ENCODE measurements around the gene GUCA2B.

Gene GUCA2B

DNA sequence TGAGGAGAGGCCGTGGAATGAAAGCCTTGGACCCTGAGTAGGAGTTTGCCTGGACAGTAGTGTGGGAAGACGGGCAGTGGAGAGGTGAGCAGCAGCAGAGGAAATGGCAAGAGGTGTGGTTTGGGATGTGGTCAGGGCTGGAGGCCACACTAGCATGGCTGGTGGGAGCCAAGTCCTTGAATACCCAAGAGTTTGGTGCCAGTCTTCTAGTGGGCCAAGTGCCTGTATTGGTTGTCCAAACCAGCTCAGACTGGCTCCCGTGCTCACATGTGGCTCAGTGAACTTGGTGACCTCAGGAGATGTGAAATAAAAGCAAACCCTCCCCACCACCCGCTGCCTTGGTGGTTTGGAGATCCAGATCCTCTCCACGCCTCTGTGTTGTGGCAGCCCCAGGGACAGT, 9.0 kb downstream of the GUCA2B start:
- no peak overlapping the region for H3K9ac ChIP-seq (ENCODE audit: low read depth, low read length, poor library complexity, severe bottlenecking)
- H3F3A ChIP-seq (ENCODE audit: low read depth), result no peaks in the 10 kb centered on the region
- H3K4me3 ChIP-seq (ENCODE audit: low read length, poor library complexity, severe bottlenecking), result no peak overlapping the region
- H3K9me3 ChIP-seq (ENCODE audit: insufficient read depth, low read depth, low read length), result 0 out of 2 replicates have a peak, but pooled peaks cover 6% of the 10 kb centered on the region
- H3K4me1 ChIP-seq (ENCODE audit: insufficient read depth, low read length, poor library complexity, severe bottlenecking), result peaks cover 10% of the 10 kb centered on the region
- H3K9me2 ChIP-seq (replicated peaks; ENCODE audit: low read depth, low read length), result no peaks in the 10 kb centered on the region
- no peak overlapping the region for H2AFZ ChIP-seq (ENCODE audit: low read length)
- no peak for TF ChIP-seq EZH2phosphoT487 (IDR thresholded peaks at IDR 0.05; ENCODE audit: borderline replicate concordance)
- TF ChIP-seq, protein P1, sequence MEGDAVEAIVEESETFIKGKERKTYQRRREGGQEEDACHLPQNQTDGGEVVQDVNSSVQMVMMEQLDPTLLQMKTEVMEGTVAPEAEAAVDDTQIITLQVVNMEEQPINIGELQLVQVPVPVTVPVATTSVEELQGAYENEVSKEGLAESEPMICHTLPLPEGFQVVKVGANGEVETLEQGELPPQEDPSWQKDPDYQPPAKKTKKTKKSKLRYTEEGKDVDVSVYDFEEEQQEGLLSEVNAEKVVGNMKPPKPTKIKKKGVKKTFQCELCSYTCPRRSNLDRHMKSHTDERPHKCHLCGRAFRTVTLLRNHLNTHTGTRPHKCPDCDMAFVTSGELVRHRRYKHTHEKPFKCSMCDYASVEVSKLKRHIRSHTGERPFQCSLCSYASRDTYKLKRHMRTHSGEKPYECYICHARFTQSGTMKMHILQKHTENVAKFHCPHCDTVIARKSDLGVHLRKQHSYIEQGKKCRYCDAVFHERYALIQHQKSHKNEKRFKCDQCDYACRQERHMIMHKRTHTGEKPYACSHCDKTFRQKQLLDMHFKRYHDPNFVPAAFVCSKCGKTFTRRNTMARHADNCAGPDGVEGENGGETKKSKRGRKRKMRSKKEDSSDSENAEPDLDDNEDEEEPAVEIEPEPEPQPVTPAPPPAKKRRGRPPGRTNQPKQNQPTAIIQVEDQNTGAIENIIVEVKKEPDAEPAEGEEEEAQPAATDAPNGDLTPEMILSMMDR (conservative IDR thresholded peaks at IDR 0.05; ENCODE audit: low read length), result no peak
- H3K79me2 ChIP-seq (ENCODE audit: insufficient read depth, low read length), result no peaks in the 10 kb centered on the region
- no peaks in the 10 kb centered on the region for H3K27me3 ChIP-seq (ENCODE audit: insufficient read depth, low read length, poor library complexity, severe bottlenecking)
- peak overlapping the region; percentile 13 for H3K4me2 ChIP-seq (ENCODE audit: low read depth, low read length, poor library complexity, severe bottlenecking)
- H4K20me1 ChIP-seq (ENCODE audit: insufficient read depth, low read length, poor library complexity, severe bottlenecking), result no peaks in the 10 kb centered on the region
- no peaks in the 10 kb centered on the region for H3K36me3 ChIP-seq (ENCODE audit: insufficient read depth, low read length)

DNA sequence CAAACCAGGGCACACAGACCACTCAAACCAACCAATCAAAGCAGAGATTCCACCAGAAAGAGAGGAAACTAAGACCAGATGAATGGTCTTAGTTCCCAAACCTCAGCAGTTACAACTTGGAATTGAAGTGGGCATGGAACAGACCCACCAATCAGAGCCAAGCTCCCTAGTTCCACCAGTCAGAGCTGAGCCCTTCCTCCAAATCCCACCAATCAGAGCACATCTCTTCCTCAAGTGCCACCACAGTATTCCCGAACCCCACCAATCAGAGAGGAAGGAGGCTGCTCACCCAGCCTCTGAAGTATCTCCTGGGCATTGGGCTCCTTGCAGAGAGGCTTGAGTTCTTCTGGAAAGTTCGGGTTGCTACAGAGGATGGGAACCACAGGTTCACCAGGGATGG, 9.9 kb downstream of the GUCA2B start:
- no peak overlapping the region for H3K9ac ChIP-seq (ENCODE audit: low read depth, low read length, poor library complexity, severe bottlenecking)
- no peak overlapping the region for H3K4me3 ChIP-seq (ENCODE audit: low read length, poor library complexity, severe bottlenecking)
- H3K9me3 ChIP-seq (ENCODE audit: insufficient read depth, low read depth, low read length), result 0 out of 2 replicates have a peak, but pooled peaks cover 6% of the 10 kb centered on the region
- peaks cover 10% of the 10 kb centered on the region for H3K4me1 ChIP-seq (ENCODE audit: insufficient read depth, low read length, poor library complexity, severe bottlenecking)
- TF ChIP-seq, protein P1 (conservative IDR thresholded peaks at IDR 0.05; ENCODE audit: low read length), result no peak
- TF ChIP-seq EZH2phosphoT487 (IDR thresholded peaks at IDR 0.05; ENCODE audit: borderline replicate concordance), result no peak
- no peaks in the 10 kb centered on the region for H4K20me1 ChIP-seq (ENCODE audit: insufficient read depth, low read length, poor library complexity, severe bottlenecking)
- no peak overlapping the region for H3K4me2 ChIP-seq (ENCODE audit: low read depth, low read length, poor library complexity, severe bottlenecking)
- no peaks in the 10 kb centered on the region for H3K27me3 ChIP-seq (ENCODE audit: insufficient read depth, low read length, poor library complexity, severe bottlenecking)
- no peaks in the 10 kb centered on the region for H3K9me2 ChIP-seq (replicated peaks; ENCODE audit: low read depth, low read length)
- no peaks in the 10 kb centered on the region for H3K36me3 ChIP-seq (ENCODE audit: insufficient read depth, low read length)
- no peaks in the 10 kb centered on the region for H3K79me2 ChIP-seq (ENCODE audit: insufficient read depth, low read length)
- no peaks in the 10 kb centered on the region for H3F3A ChIP-seq (ENCODE audit: low read depth)
- no peak overlapping the region for H2AFZ ChIP-seq (ENCODE audit: low read length)

DNA sequence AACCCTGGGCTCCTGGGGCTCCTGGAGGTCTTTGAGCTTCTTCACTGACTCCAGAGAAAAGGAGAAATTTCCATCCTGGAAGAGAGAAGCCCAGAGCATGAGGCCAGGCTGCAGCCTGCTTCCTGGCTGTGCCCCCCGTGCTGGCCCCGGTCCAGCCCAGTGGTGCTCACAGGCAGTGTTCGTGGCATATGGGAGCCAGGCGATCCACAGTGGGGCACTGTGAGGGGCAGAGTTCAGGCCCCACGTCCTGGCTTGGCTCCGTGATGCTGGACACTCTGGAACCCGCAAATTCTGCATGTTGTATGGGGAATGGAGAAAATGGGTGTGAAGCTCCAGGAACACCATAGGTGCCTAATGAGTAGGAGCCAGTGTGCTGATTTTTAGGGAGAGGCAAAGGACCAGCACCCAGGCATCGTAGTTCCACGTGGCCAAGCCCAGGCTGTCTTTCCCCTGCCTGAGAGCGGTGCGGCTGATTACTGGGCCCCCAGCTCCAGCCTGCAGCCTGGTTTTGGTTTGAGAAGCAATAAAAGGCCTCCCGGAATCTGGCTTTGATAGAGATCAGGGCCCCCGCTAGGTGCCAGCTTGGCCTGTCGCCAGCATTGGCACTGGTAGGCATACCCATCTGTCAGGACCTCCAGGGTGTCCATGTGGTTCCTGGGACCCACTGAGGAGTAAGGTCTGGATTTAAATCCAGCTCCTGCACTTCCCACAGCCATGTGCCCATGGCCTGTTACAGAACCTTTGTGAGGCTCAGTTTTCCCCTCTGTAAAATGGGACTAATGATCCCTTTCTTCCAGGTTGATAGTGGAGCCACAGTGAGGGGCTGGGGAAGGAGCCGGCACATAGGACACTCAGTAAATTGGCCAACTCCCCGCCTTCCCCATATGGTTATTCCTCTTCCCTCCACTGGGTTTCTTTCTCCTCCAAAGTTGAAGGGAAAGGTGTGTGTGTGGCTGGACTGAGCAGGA, 10.6 kb downstream of the GUCA2B start:
- Histone ChIP-seq H2AFZ (ENCODE audit: low read length) (no peak overlapping the region), H3K4me3 (ENCODE audit: low read length, poor library complexity, severe bottlenecking) (no peak overlapping the region), H3K79me2 (ENCODE audit: insufficient read depth, low read length) (no peaks in the 10 kb centered on the region), H3K36me3 (ENCODE audit: insufficient read depth, low read length) (no peaks in the 10 kb centered on the region), H3K4me1 (ENCODE audit: insufficient read depth, low read length, poor library complexity, severe bottlenecking) (peaks cover 10% of the 10 kb centered on the region), H3K27me3 (ENCODE audit: insufficient read depth, low read length, poor library complexity, severe bottlenecking) (no peaks in the 10 kb centered on the region), H4K20me1 (ENCODE audit: insufficient read depth, low read length, poor library complexity, severe bottlenecking) (no peaks in the 10 kb centered on the region), H3F3A (ENCODE audit: low read depth) (no peaks in the 10 kb centered on the region), H3K9me3 (ENCODE audit: insufficient read depth, low read depth, low read length) (0 out of 2 replicates have a peak, but pooled peaks cover 6% of the 10 kb centered on the region), H3K4me2 (ENCODE audit: low read depth, low read length, poor library complexity, severe bottlenecking) (no peak overlapping the region), H3K9ac (ENCODE audit: low read depth, low read length, poor library complexity, severe bottlenecking) (no peak overlapping the region), H3K9me2 (replicated peaks; ENCODE audit: low read depth, low read length) (no peaks in the 10 kb centered on the region)
- TF ChIP-seq EZH2phosphoT487 (IDR thresholded peaks at IDR 0.05; ENCODE audit: borderline replicate concordance), result no peak
- TF ChIP-seq, protein P1 (conservative IDR thresholded peaks at IDR 0.05; ENCODE audit: low read length), result no peak

Data from Loucy (cell line).